Embryonic facial prominence (tissue), 1 donor: ENCODE measurements around the gene HJURP.

Experiments
- DNase-seq: peaks from one replicate; pipeline ENCODE4 v3.0.0-alpha.2; 2016; ENCODE audit errors: extremely low spot score

Gene HJURP

DNA sequence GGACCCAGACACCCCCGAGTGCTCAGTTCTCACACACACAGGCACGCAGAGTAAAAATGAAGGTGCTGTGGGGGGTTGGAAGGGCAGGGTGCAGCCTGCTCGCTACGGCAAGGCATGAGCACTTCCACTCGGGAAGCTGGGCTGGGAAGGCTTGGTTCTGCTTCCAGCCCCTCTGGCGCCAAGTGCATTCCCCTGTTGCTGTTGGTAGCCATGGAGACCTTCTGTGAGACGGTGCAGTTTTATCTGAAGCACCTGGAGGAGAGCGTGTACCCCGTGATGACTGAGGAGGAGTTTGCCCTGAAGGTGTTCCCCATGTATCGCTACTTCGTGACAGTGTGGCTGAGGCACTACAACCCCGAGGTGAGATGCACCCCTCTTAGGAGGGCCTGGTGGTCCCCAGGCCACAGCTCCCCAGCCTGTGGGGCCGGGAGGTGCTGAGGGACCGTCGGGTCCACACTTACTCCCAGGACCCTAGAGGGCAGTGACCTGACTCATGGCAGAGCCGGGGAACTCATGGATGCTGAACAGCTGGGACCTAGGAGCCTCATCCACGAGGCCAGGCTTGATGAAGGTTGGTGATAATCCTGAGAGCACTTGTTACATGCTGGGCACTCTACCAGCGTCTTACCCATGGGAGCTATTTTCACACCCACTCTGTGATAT is 60.7 kb downstream of the HJURP start:
- DNase-seq: no peak

DNA sequence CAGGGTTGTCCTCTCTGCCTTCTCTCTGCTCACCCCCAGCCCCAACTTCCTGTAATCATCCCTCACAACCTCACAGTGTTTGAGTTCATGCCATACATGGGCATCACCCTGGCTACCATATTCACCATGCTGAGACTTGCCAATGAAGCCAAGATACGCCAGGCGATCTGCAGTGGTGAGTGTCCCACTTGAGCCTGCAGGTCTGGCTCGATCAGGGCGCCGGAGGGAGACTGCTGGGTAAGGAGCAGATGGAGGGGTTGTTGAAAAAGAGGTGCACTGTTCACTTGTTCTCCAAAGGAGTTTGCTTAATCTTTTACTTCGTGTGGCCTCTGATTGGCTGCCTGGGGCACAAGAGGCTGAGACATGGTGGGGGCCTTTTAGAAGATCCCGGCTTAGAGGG is 61.6 kb downstream of the HJURP start:
- DNase-seq: no peak

GRCh38 chr2:233791883-233792329 is 62.4 kb downstream of the HJURP start:
- no peak for DNase-seq

GRCh38 chr2:233791151-233791882 is 63.0 kb downstream of the HJURP start:
- no peak for DNase-seq

- no peak for DNase-seq
Observed at GRCh38 chr2:233789554-233789953, 64.8 kb downstream of the HJURP start.
